ENCODE data around the gene GCNT3.

The GCNT3 gene

GRCh38 chr15:59609730-59610712 is 1.6 kb upstream of the GCNT3 start:
- H3K4me1 ChIP-seq (ENCODE audit: control insufficient read depth, insufficient read depth, low read length): no peaks in the 10 kb centered on the region
- ChIA-PET CTCF (no interaction called here), POLR2A (no interaction called here)
- TF ChIP-seq ZNF416 (tag by site-specific recombination; IDR thresholded peaks at IDR 0.05) (no peak), ZBTB10 (tag by site-specific recombination; IDR thresholded peaks at IDR 0.05) (no peak), ZBTB48 (tag by site-specific recombination; IDR thresholded peaks at IDR 0.05) (no peak), TSHZ1 (tag by site-specific recombination; IDR thresholded peaks at IDR 0.05; ENCODE audit: borderline replicate concordance) (no peak), ZNF274 (IDR thresholded peaks at IDR 0.05; ENCODE audit: low read length) (no peak), ZNF274 (tag by site-specific recombination; IDR thresholded peaks at IDR 0.05; ENCODE audit: borderline replicate concordance) (no peak), ZNF600 (tag by site-specific recombination; IDR thresholded peaks at IDR 0.05) (no peak), ZNF121 (tag by site-specific recombination; IDR thresholded peaks at IDR 0.05) (no peak), ZNF785 (tag by site-specific recombination; IDR thresholded peaks at IDR 0.05) (no peak), ZNF202 (tag by site-specific recombination; IDR thresholded peaks at IDR 0.05; ENCODE audit: borderline replicate concordance) (no peak)
- H3K9me3 ChIP-seq (ENCODE audit: control insufficient read depth, insufficient read depth, low read depth, low read length): no peaks in the 10 kb centered on the region
- no peak overlapping the region for H3K4me3 ChIP-seq (ENCODE audit: low read depth, low read length)
- H3K27ac ChIP-seq (ENCODE audit: extremely low read depth, low read depth, low read length): no peak overlapping the region
- no peaks in the 10 kb centered on the region for H3K36me3 ChIP-seq (ENCODE audit: control insufficient read depth in 2 of 2, insufficient read depth in 1 of 2, low read length in 2 of 2)

- Histone ChIP-seq H3K27ac (ENCODE audit: extremely low read depth, low read depth, low read length) (no peak overlapping the region), H3K9me3 (ENCODE audit: control insufficient read depth, insufficient read depth, low read depth, low read length) (no peaks in the 10 kb centered on the region), H3K4me1 (ENCODE audit: control insufficient read depth, insufficient read depth, low read length) (no peaks in the 10 kb centered on the region), H3K4me3 (ENCODE audit: low read depth, low read length) (no peak overlapping the region), H3K36me3 (ENCODE audit: control insufficient read depth in 2 of 2, insufficient read depth in 1 of 2, low read length in 2 of 2) (no peaks in the 10 kb centered on the region)
- CTCF ChIA-PET: interaction anchor here (1.2 kb wide), 1 partner anchor 81 kb away, joined by 4 read pairs; no protein-coding TSS in a partner anchor
- POLR2A ChIA-PET: no interaction called here
- no peak for TF ChIP-seq ZNF341 (tag by site-specific recombination; IDR thresholded peaks at IDR 0.05; ENCODE audit: low read depth)
- TF ChIP-seq ZNF350 (tag by site-specific recombination; IDR thresholded peaks at IDR 0.05): no peak
- no peak for TF ChIP-seq CTCF (tag by site-specific recombination; IDR thresholded peaks at IDR 0.05)
- no peak for TF ChIP-seq ZNF280D (tag by site-specific recombination; IDR thresholded peaks at IDR 0.05)
- no peak for TF ChIP-seq PRDM1 (tag by site-specific recombination; IDR thresholded peaks at IDR 0.05)
- TF ChIP-seq ZNF366 (tag by site-specific recombination; conservative IDR thresholded peaks at IDR 0.05): no peak
- TF ChIP-seq ZNF629 (tag by site-specific recombination; IDR thresholded peaks at IDR 0.05): no peak
- no peak for TF ChIP-seq ZNF792 (tag by site-specific recombination; IDR thresholded peaks at IDR 0.05)
- no peak for TF ChIP-seq ZNF510 (tag by site-specific recombination; IDR thresholded peaks at IDR 0.05; ENCODE audit: insufficient replicate concordance)
- TF ChIP-seq KLF8 (tag by site-specific recombination; IDR thresholded peaks at IDR 0.05): no peak
- TF ChIP-seq ZNF530 (tag by site-specific recombination; IDR thresholded peaks at IDR 0.05; ENCODE audit: low read depth): no peak
- no peak for TF ChIP-seq ZSCAN30 (tag by site-specific recombination; IDR thresholded peaks at IDR 0.05)
Observed at GRCh38 chr15:59614153-59614552, 2.6 kb downstream of the GCNT3 start.

Data from HEK293 (cell line).